NCI-H510A (cell line): ENCODE measurements around the gene ABCC3.
A peak's percentile ranks its signal among the peaks of the same experiment; 100 is the strongest.

Experiments
- DNase-seq: peaks from one replicate; lab custom pipeline; 2025; lab: John Stamatoyannopoulos, UW

The ABCC3 gene

GRCh38 chr17:50604513-50604912 is 30.2 kb upstream of the ABCC3 start:
- no peak for DNase-seq

- DNase-seq: no peak
Measured at GRCh38 chr17:50605429-50605828, 29.3 kb upstream of the ABCC3 start.

- DNase-seq: no peak
Measured at GRCh38 chr17:50607522-50608175, 27.0 kb upstream of the ABCC3 start.

GRCh38 chr17:50608700-50609379 is 25.8 kb upstream of the ABCC3 start:
- peak; percentile 48 for DNase-seq

- DNase-seq: no peak
Measured at GRCh38 chr17:50609380-50610074, 25.2 kb upstream of the ABCC3 start.

- DNase-seq: no peak
Measured at GRCh38 chr17:50611634-50612033, 23.0 kb upstream of the ABCC3 start.

GRCh38 chr17:50612281-50612680 is 22.4 kb upstream of the ABCC3 start:
- DNase-seq: no peak

- no peak for DNase-seq
Measured at GRCh38 chr17:50613007-50613992, 21.4 kb upstream of the ABCC3 start.

- DNase-seq: no peak
Measured at GRCh38 chr17:50614471-50615051, 20.1 kb upstream of the ABCC3 start.

- no peak for DNase-seq
Measured at GRCh38 chr17:50615828-50616227, 18.9 kb upstream of the ABCC3 start.

GRCh38 chr17:50618300-50618699 is 16.4 kb upstream of the ABCC3 start:
- DNase-seq: no peak

- DNase-seq: no peak
Measured at GRCh38 chr17:50618941-50619340, 15.7 kb upstream of the ABCC3 start.

GRCh38 chr17:50619489-50619888 is 15.2 kb upstream of the ABCC3 start:
- no peak for DNase-seq

- no peak for DNase-seq
Measured at GRCh38 chr17:50620237-50620636, 14.4 kb upstream of the ABCC3 start.

GRCh38 chr17:50620858-50621257 is 13.8 kb upstream of the ABCC3 start:
- no peak for DNase-seq

GRCh38 chr17:50621574-50622031 is 13.1 kb upstream of the ABCC3 start:
- DNase-seq: peak; percentile 72

GRCh38 chr17:50624321-50624934 is 10.3 kb upstream of the ABCC3 start:
- DNase-seq: no peak

GRCh38 chr17:50625032-50625871 is 9.4 kb upstream of the ABCC3 start:
- DNase-seq: no peak

GRCh38 chr17:50626037-50626574 is 8.6 kb upstream of the ABCC3 start:
- peak; percentile 48 for DNase-seq
